HepG2 (cell line): ENCODE data around the gene TMEM97. TPM values are rescaled to one million over a fixed set of nuclear protein-coding genes. Genes with fewer than 3 reads are reported as not detected.

Experiments
- ATAC-seq: fragments of 200-7000 bp; cut with Tn5 transposase; 3 replicates; pipeline ENCODE4 v1.9.1; 2020; ENCODE audit warnings: mild to moderate bottlenecking, moderate library complexity
- BruUV-seq: library from RNA; stranded (reverse); fragments of 400-500 nt; replicated peaks from 2 replicates; lab custom pipeline; 2021; lab: Mats Ljungman, UMichigan
- CTCF ChIA-PET: fragments of 300-600 bp; formaldehyde crosslinking; extraction: SDS; loops from one replicate; lab custom pipeline; 2021; ENCODE audit warnings: low total read pairs, inconsistent platforms, low intra/inter-chr PET ratio; lab: Yijun Ruan, JAX
- POLR2A ChIA-PET: fragments of 350-600 bp; sonication (Branson Sonifier 250); formaldehyde crosslinking; loops from one replicate; lab custom pipeline; 2020; ENCODE audit warnings: antibody characterized with exemption, inconsistent platforms; lab: Yijun Ruan, JAX
- DNase-seq: peaks from one replicate; pipeline ENCODE4 v3.0.0-alpha.2; 2015; ENCODE audit warnings: low spot score
- FAIRE-seq: peaks from 3 replicates; lab custom pipeline; 2011; peaks lifted over from hg19 to GRCh38; lab: Jason Lieb, UNC
- H2AFZ ChIP-seq: one replicate; pipeline ENCODE4 v1.6.1; 2011; ENCODE audit warnings: low read length, inconsistent platforms
- H3K27ac ChIP-seq: fragments of 300-600 bp; 3 replicates; pipeline ENCODE4 v1.8.0; 2011; ENCODE audit warnings: mixed run types, mild to moderate bottlenecking, mixed read lengths, low read length, inconsistent platforms; ENCODE audit not compliant: insufficient read depth; ENCODE audit errors: extremely low read length
- H3K27me3 ChIP-seq, 2 experiments: fragments of 200-600 bp in 1 of 2; 2 replicates in 1 of 2; 3 replicates in 1 of 2; pipeline versions ENCODE4 v1.6.0 to v1.8.0; 2011; ENCODE audit warnings: low read length in 2 of 2, mild to moderate bottlenecking in 2 of 2, moderate library complexity in 2 of 2, inconsistent platforms in 1 of 2; ENCODE audit not compliant: insufficient read depth in 2 of 2, control insufficient read depth in 1 of 2
- H3K36me3 ChIP-seq, 2 experiments: fragments of 200-600 bp in 1 of 2; replicated peaks in 1 of 2; 2 replicates in 1 of 2; 3 replicates in 1 of 2; pipeline versions ENCODE4 v1.5.1 to v1.8.0; 2011; ENCODE audit warnings: low read length in 2 of 2, inconsistent platforms in 1 of 2; ENCODE audit not compliant: insufficient read depth in 2 of 2, control insufficient read depth in 1 of 2
- H3K4me1 ChIP-seq: 2 replicates; pipeline ENCODE4 v1.5.1; 2012; ENCODE audit warnings: low read length, inconsistent platforms; ENCODE audit not compliant: insufficient read depth
- H3K4me2 ChIP-seq: 2 replicates; pipeline ENCODE4 v1.6.0; 2011; ENCODE audit warnings: low read depth, low read length, inconsistent platforms
- H3K4me3 ChIP-seq, 3 experiments: fragments of 200-600 bp in 1 of 3; sonication (generic), shearing (Covaris generic) in 1 of 3; replicated peaks in 1 of 3; 2 replicates each; pipeline ENCODE4 v1.5.1; 2011 to 2016; ENCODE audit warnings: low read length in 3 of 3, inconsistent platforms in 2 of 3, low read depth in 2 of 3, mild to moderate bottlenecking in 2 of 3, control low read depth in 1 of 3, mixed read lengths in 1 of 3; ENCODE audit not compliant: insufficient read depth in 1 of 3
- H3K79me2 ChIP-seq: one replicate; pipeline ENCODE4 v1.6.1; 2011; ENCODE audit warnings: low read length, inconsistent platforms; ENCODE audit not compliant: insufficient read depth
- H3K9ac ChIP-seq: 2 replicates; pipeline ENCODE4 v1.6.0; 2011; ENCODE audit warnings: mild to moderate bottlenecking, low read depth, low read length, inconsistent platforms; ENCODE audit not compliant: insufficient read depth
- H3K9me3 ChIP-seq: 2 replicates; pipeline ENCODE4 v1.5.1; 2012; ENCODE audit warnings: mild to moderate bottlenecking, low read length
- H4K20me1 ChIP-seq: 2 replicates; pipeline ENCODE4 v1.6.0; 2011; ENCODE audit warnings: inconsistent platforms, mild to moderate bottlenecking, low read length, moderate library complexity; ENCODE audit not compliant: insufficient read depth
- ADNP ChIP-seq: sonication (generic); formaldehyde crosslinking; IDR thresholded peaks from 2 replicates; pipeline ENCODE4 v1.4.0; 2020; ENCODE audit warnings: missing genetic modification reagents
- JUNB ChIP-seq: sonication (generic); formaldehyde crosslinking; IDR thresholded peaks from 2 replicates; pipeline ENCODE4 v1.8.0; 2022; ENCODE audit warnings: missing genetic modification reagents, mild to moderate bottlenecking, borderline replicate concordance
- KDM5A ChIP-seq: fragments of 200-600 bp; sonication (generic); IDR thresholded peaks from 2 replicates; pipeline ENCODE4 v1.7.0; 2018; ENCODE audit warnings: antibody characterized with exemption, mild to moderate bottlenecking, low read length, borderline replicate concordance
- LCORL ChIP-seq, 2 experiments: fragments of 450-650 bp in 1 of 2; sonication (generic) in 1 of 2; formaldehyde crosslinking in 1 of 2; IDR thresholded peaks; 2 replicates each; pipeline versions ENCODE4 v1.5.0 to v1.6.1; 2017 to 2020; ENCODE audit warnings: antibody characterized with exemption in 1 of 2, missing genetic modification reagents in 1 of 2
- ZBTB42 ChIP-seq: sonication (generic); formaldehyde crosslinking; IDR thresholded peaks from 2 replicates; pipeline ENCODE4 v1.5.0; 2020; ENCODE audit warnings: mild to moderate bottlenecking, missing genetic modification reagents
- ZNF670 ChIP-seq: sonication (generic); formaldehyde crosslinking; IDR thresholded peaks from 2 replicates; pipeline ENCODE4 v1.8.0; 2022; ENCODE audit warnings: mild to moderate bottlenecking, missing genetic modification reagents, borderline replicate concordance
- ZNF883 ChIP-seq: sonication (generic); formaldehyde crosslinking; IDR thresholded peaks from 2 replicates; pipeline ENCODE4 v1.5.1; 2020; ENCODE audit warnings: mild to moderate bottlenecking, missing genetic modification reagents; ENCODE audit errors: not compliant biosample characterization
- ZSCAN22 ChIP-seq: sonication (generic); formaldehyde crosslinking; IDR thresholded peaks from 2 replicates; pipeline ENCODE4 v1.4.0; 2020; ENCODE audit warnings: mild to moderate bottlenecking, missing genetic modification reagents
- WGBS: methylation state at CpG from one replicate; pipeline ENCODE4 v1.1.6; 2017; ENCODE audit warnings: low lambda C conversion rate; 5-methylcytosine and 5-hydroxymethylcytosine counted together
- in situ Hi-C: cut with HindIII; loops from 2 replicates; pipeline ENCODE4 v1.10.0; 2017; ENCODE audit warnings: low pct_unique_long_range_greater_than_20kb; ENCODE audit not compliant: extremely low pct_ligation_motif_present
- intact Hi-C: fragments of 100-400 bp; cut with micrococcal nuclease; formaldehyde crosslinking; loops from one replicate; pipeline ENCODE4 v1.10.0; 2022; ENCODE audit not compliant: unreplicated experiment
- polyA plus RNA-seq, 8 experiments: library from polyadenylated mRNA; depleted of rRNA in 3 of 8; stranded (reverse) in 7 of 8; unstranded in 1 of 8; fragments of >200 nt; fragmentation: Illumina TruSeq in 4 of 8; extraction: Trizol in 4 of 8; gene quantifications; 2 replicates each; pipeline versions ENCODE4 v1.2.1 to v1.2.3, GENCODE V29; 2011 to 2016; ENCODE audit warnings: low read depth in 4 of 8, missing spikeins in 1 of 8, mixed read lengths in 1 of 8; ENCODE audit not compliant: insufficient read depth in 1 of 8
- total RNA-seq, 5 experiments: library from RNA; depleted of rRNA; stranded (reverse); fragments of >200 nt; fragmentation: Illumina TruSeq; extraction: Trizol; gene quantifications; 2 replicates each; pipeline ENCODE4 v1.2.3, GENCODE V29; 2016; ENCODE audit warnings: low read depth in 1 of 5
- TF ChIP-seq, protein P1 (sequence below): sonication (generic); formaldehyde crosslinking; IDR thresholded peaks from 2 replicates; pipeline ENCODE4 v1.5.0; 2020; ENCODE audit warnings: mild to moderate bottlenecking, low read depth, missing genetic modification reagents, borderline replicate concordance
- TF ChIP-seq, protein P2 (sequence below): sonication (generic); formaldehyde crosslinking; IDR thresholded peaks from 2 replicates; pipeline ENCODE4 v1.5.0; 2020; ENCODE audit warnings: mild to moderate bottlenecking, missing genetic modification reagents
- TF ChIP-seq, protein P3 (sequence below): sonication (generic); formaldehyde crosslinking; IDR thresholded peaks from 2 replicates; pipeline ENCODE4 v1.8.0; 2022; ENCODE audit warnings: mild to moderate bottlenecking, missing genetic modification reagents; ENCODE audit not compliant: insufficient replicate concordance

TMEM97 gene
- total and polyA plus RNA-seq, 2 of the 13 experiments (the other 11 are each of a cell fraction or from before 2014, with no cell fraction given): 69.6 to 137 TPM

DNA sequence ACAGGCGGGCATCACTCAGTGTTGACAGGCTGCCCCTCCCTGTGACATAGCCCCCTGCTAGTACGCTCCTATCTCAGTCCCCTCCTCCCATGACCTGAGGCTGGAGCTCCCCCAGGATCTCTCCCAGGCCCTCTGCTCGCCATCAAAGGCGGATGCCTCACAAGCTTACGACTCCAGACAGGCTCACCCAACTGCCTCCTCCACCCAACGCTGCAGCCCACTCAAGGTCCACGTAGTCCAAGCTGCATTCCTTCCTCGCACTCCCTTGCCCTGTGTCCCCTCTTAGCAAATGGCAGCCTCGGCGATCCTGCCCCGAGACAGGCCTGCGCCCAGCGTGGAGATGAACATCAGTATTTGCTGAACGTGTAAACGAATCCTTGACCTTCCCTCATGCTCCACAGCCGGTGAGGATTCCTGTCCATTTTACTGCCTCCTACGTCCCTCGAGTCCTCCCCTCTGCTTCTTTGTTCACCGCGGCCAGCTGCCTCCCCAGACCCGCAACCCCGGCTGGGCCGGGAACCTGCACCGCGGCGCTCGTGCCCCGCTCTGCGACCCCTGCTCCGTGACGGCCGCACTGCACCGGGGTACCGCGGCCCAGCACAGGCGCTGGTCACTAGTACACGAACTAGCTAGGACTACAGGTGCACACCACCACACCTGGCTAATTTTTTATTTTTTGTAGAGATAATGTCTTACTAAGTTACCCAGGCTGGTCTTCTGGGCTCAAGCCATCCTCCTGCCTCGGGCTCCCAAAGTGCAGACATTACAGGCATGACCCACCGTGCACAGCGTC, 838 bp upstream of the TMEM97 start (continued):
- 0 out of 2 replicates have a peak, but pooled peaks have one; percentile 34 for TF ChIP-seq JUNB (CRISPR knock-in tag)
- TF ChIP-seq, protein P1, sequence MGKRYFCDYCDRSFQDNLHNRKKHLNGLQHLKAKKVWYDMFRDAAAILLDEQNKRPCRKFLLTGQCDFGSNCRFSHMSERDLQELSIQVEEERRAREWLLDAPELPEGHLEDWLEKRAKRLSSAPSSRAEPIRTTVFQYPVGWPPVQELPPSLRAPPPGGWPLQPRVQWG: 0 out of 2 replicates have a peak, but pooled peaks have one; percentile 5
- TF ChIP-seq LCORL (IDR thresholded peaks at IDR 0.05): no peak
- peak; percentile 28 for TF ChIP-seq LCORL (CRISPR knock-in tag; IDR thresholded peaks at IDR 0.05)
- peak; percentile 54 for TF ChIP-seq ZNF883 (CRISPR knock-in tag)
- TF ChIP-seq, all 625 proteins: peak for 49

DNA sequence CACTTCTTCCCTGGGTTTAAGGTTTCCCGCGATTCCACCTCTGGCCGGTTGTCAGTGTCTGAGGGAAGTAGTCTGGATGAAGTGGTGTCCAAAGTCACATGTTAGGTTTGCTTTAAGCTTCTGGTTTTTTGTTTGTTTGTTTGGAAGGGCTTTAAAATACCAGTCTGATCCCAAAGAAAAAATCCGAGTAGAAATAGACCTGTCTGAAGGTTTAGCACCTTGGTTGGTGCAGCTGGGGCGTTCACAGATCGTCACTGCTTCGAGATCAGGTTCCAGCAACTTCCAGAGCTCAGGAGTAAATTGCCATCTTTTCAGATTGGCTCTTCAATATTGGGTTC, 567 bp downstream of the TMEM97 start:
- no TSS peak for BruUV-seq
- no peak for ATAC-seq
- peaks cover 62% of the 10 kb centered on the region for H3K79me2 ChIP-seq
- no peak for DNase-seq
- CTCF ChIA-PET: interaction anchor here (1.6 kb wide), 1 partner anchor 98 kb away, joined by 3 read pairs; no protein-coding TSS in a partner anchor
- TF ChIP-seq, protein P2, sequence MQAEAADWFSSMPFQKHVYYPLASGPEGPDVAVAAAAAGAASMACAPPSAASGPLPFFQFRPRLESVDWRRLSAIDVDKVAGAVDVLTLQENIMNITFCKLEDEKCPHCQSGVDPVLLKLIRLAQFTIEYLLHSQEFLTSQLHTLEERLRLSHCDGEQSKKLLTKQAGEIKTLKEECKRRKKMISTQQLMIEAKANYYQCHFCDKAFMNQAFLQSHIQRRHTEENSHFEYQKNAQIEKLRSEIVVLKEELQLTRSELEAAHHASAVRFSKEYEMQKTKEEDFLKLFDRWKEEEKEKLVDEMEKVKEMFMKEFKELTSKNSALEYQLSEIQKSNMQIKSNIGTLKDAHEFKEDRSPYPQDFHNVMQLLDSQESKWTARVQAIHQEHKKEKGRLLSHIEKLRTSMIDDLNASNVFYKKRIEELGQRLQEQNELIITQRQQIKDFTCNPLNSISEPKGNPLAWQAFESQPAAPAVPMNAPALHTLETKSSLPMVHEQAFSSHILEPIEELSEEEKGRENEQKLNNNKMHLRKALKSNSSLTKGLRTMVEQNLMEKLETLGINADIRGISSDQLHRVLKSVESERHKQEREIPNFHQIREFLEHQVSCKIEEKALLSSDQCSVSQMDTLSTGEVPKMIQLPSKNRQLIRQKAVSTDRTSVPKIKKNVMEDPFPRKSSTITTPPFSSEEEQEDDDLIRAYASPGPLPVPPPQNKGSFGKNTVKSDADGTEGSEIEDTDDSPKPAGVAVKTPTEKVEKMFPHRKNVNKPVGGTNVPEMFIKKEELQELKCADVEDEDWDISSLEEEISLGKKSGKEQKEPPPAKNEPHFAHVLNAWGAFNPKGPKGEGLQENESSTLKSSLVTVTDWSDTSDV (CRISPR knock-in tag): no peak
- TF ChIP-seq, protein P3, sequence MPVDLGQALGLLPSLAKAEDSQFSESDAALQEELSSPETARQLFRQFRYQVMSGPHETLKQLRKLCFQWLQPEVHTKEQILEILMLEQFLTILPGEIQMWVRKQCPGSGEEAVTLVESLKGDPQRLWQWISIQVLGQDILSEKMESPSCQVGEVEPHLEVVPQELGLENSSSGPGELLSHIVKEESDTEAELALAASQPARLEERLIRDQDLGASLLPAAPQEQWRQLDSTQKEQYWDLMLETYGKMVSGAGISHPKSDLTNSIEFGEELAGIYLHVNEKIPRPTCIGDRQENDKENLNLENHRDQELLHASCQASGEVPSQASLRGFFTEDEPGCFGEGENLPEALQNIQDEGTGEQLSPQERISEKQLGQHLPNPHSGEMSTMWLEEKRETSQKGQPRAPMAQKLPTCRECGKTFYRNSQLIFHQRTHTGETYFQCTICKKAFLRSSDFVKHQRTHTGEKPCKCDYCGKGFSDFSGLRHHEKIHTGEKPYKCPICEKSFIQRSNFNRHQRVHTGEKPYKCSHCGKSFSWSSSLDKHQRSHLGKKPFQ (CRISPR knock-in tag): peak; percentile 29
- TF ChIP-seq ZNF670 (CRISPR knock-in tag) (peak; percentile 49; the same call in 1 of the 2 replicates), ADNP (CRISPR knock-in tag) (no peak), ZSCAN22 (CRISPR knock-in tag) (0 out of 2 replicates have a peak, but pooled peaks have one; percentile 3), ZBTB42 (peak; percentile 6; the same call in 1 of the 2 replicates), KDM5A (peak; percentile 19; the same call in 1 of the 2 replicates)
- TF ChIP-seq, all 625 proteins: peak for 5
- Histone ChIP-seq H3K9ac (peak overlapping the region; percentile 77), H3K9me3 (no peaks in the 10 kb centered on the region), H2AFZ (no peak overlapping the region), H3K27ac (peak overlapping the region; percentile 69), H3K4me3 (peak overlapping the region; percentile 65 to 80 (median 76)), H4K20me1 (peaks cover 5% of the 10 kb centered on the region; the same call in 1 of the 2 replicates), H3K36me3 (no peaks in the 10 kb centered on the region; a peak in 1 of 5 replicates), H3K4me1 (peaks cover 68% of the 10 kb centered on the region), H3K4me2 (peak overlapping the region; percentile 91), H3K27me3 (no peaks in the 10 kb centered on the region)
- WGBS: 0% methylated on average over 7 of the region's 7 CpGs
- POLR2A ChIA-PET: interaction anchor here (0.8 to 5.8 kb wide), 6 partner anchors 12 to 97 kb away, joined by 3 to 41 read pairs (median 3); partner anchors contain the start of genes IFT20 and TNFAIP1
- FAIRE-seq: no peak
- intact Hi-C loops: no loop called here
- in situ Hi-C loops: loop anchor here (25.0 kb wide), 1 partner anchor 282 kb away; the partner anchor contains the start of gene NLK
